Measurements from ENCODE around the gene TMEM165.

Gene TMEM165

GRCh38 chr4:55385201-55385649, 10.5 kb upstream of the TMEM165 start:
- H3F3A ChIP-seq (ENCODE audit: low read depth) = no peaks in the 10 kb centered on the region
- H4K20me1 ChIP-seq (ENCODE audit: insufficient read depth, low read length, poor library complexity, severe bottlenecking) = no peaks in the 10 kb centered on the region
- H3K27me3 ChIP-seq (ENCODE audit: insufficient read depth, low read length, poor library complexity, severe bottlenecking) = no peaks in the 10 kb centered on the region
- H2AFZ ChIP-seq (ENCODE audit: low read length) = no peak overlapping the region
- no peaks in the 10 kb centered on the region for H3K36me3 ChIP-seq (ENCODE audit: insufficient read depth, low read length)
- H3K4me3 ChIP-seq (ENCODE audit: low read length, poor library complexity, severe bottlenecking) = no peak overlapping the region
- no peak overlapping the region for H3K9ac ChIP-seq (ENCODE audit: low read depth, low read length, poor library complexity, severe bottlenecking)
- H3K79me2 ChIP-seq (ENCODE audit: insufficient read depth, low read length) = no peaks in the 10 kb centered on the region
- no peaks in the 10 kb centered on the region for H3K9me2 ChIP-seq (replicated peaks; ENCODE audit: low read depth, low read length)
- no peaks in the 10 kb centered on the region for H3K9me3 ChIP-seq (ENCODE audit: insufficient read depth, low read depth, low read length)
- H3K4me1 ChIP-seq (ENCODE audit: insufficient read depth, low read length, poor library complexity, severe bottlenecking) = peaks cover 4% of the 10 kb centered on the region
- TF ChIP-seq EZH2phosphoT487 (IDR thresholded peaks at IDR 0.05; ENCODE audit: borderline replicate concordance) (no peak), CTCF (conservative IDR thresholded peaks at IDR 0.05; ENCODE audit: low read length) (no peak)
- H3K4me2 ChIP-seq (ENCODE audit: low read depth, low read length, poor library complexity, severe bottlenecking) = no peak overlapping the region

- Histone ChIP-seq H4K20me1 (ENCODE audit: insufficient read depth, low read length, poor library complexity, severe bottlenecking) (no peaks in the 10 kb centered on the region), H2AFZ (ENCODE audit: low read length) (peak overlapping the region; percentile 69; the same call in 1 of the 2 replicates), H3K4me1 (ENCODE audit: insufficient read depth, low read length, poor library complexity, severe bottlenecking) (peaks cover 4% of the 10 kb centered on the region), H3K4me2 (ENCODE audit: low read depth, low read length, poor library complexity, severe bottlenecking) (no peak overlapping the region), H3F3A (ENCODE audit: low read depth) (no peaks in the 10 kb centered on the region), H3K4me3 (ENCODE audit: low read length, poor library complexity, severe bottlenecking) (no peak overlapping the region), H3K36me3 (ENCODE audit: insufficient read depth, low read length) (no peaks in the 10 kb centered on the region), H3K27me3 (ENCODE audit: insufficient read depth, low read length, poor library complexity, severe bottlenecking) (no peaks in the 10 kb centered on the region), H3K9me3 (ENCODE audit: insufficient read depth, low read depth, low read length) (no peaks in the 10 kb centered on the region), H3K9me2 (replicated peaks; ENCODE audit: low read depth, low read length) (no peaks in the 10 kb centered on the region), H3K79me2 (ENCODE audit: insufficient read depth, low read length) (no peaks in the 10 kb centered on the region), H3K9ac (ENCODE audit: low read depth, low read length, poor library complexity, severe bottlenecking) (no peak overlapping the region)
- TF ChIP-seq CTCF (conservative IDR thresholded peaks at IDR 0.05; ENCODE audit: low read length) (no peak), EZH2phosphoT487 (IDR thresholded peaks at IDR 0.05; ENCODE audit: borderline replicate concordance) (no peak)
Measured at GRCh38 chr4:55386073-55386472, 9.7 kb upstream of the TMEM165 start.

GRCh38 chr4:55386840-55387239, 8.9 kb upstream of the TMEM165 start:
- Histone ChIP-seq H3K4me3 (ENCODE audit: low read length, poor library complexity, severe bottlenecking) (no peak overlapping the region), H3K9me3 (ENCODE audit: insufficient read depth, low read depth, low read length) (no peaks in the 10 kb centered on the region), H3K36me3 (ENCODE audit: insufficient read depth, low read length) (no peaks in the 10 kb centered on the region), H4K20me1 (ENCODE audit: insufficient read depth, low read length, poor library complexity, severe bottlenecking) (no peaks in the 10 kb centered on the region), H3K4me2 (ENCODE audit: low read depth, low read length, poor library complexity, severe bottlenecking) (no peak overlapping the region), H3K9me2 (replicated peaks; ENCODE audit: low read depth, low read length) (no peaks in the 10 kb centered on the region), H2AFZ (ENCODE audit: low read length) (no peak overlapping the region), H3K4me1 (ENCODE audit: insufficient read depth, low read length, poor library complexity, severe bottlenecking) (peaks cover 4% of the 10 kb centered on the region), H3K9ac (ENCODE audit: low read depth, low read length, poor library complexity, severe bottlenecking) (no peak overlapping the region), H3F3A (ENCODE audit: low read depth) (no peaks in the 10 kb centered on the region), H3K27me3 (ENCODE audit: insufficient read depth, low read length, poor library complexity, severe bottlenecking) (no peaks in the 10 kb centered on the region), H3K79me2 (ENCODE audit: insufficient read depth, low read length) (no peaks in the 10 kb centered on the region)
- TF ChIP-seq CTCF (conservative IDR thresholded peaks at IDR 0.05; ENCODE audit: low read length) (no peak), EZH2phosphoT487 (IDR thresholded peaks at IDR 0.05; ENCODE audit: borderline replicate concordance) (no peak)
